Measurements from ENCODE around the gene PROK1. TPM values are rescaled to one million over a fixed set of nuclear protein-coding genes. Genes with fewer than 3 reads are reported as not detected.

Gene PROK1
- polyA plus RNA-seq, 3 donors = not detected

- Histone ChIP-seq H3K27ac (ENCODE audit: low read depth in 1 of 2, low read length in 2 of 2) (no peak overlapping the region), H3K79me2 (ENCODE audit: insufficient read depth, low read length) (no peaks in the 10 kb centered on the region), H3K9me3 (replicated peaks in 1 of 2; ENCODE audit: control insufficient read depth in 1 of 2, insufficient read depth in 1 of 2, low read length in 2 of 2) (no peaks in the 10 kb centered on the region), H3K4me1 (ENCODE audit: control insufficient read depth in 1 of 2, insufficient read depth in 2 of 2, low read length in 2 of 2) (peaks cover 46 to 63% of the 10 kb centered on the region in 2 donors), H4K20me1 (ENCODE audit: insufficient read depth, low read length) (no peaks in the 10 kb centered on the region), H3K36me3 (replicated peaks in 1 of 2; ENCODE audit: control insufficient read depth in 1 of 2, insufficient read depth in 2 of 2, low read length in 2 of 2) (no peaks in the 10 kb centered on the region), H2AFZ (ENCODE audit: insufficient read depth, low read depth, low read length, poor library complexity, severe bottlenecking) (no peak overlapping the region), H3K27me3 (ENCODE audit: control insufficient read depth in 2 of 2, insufficient read depth in 2 of 2, low read length in 2 of 2) (no peaks in the 10 kb centered on the region), H3K9ac (ENCODE audit: insufficient read depth, low read length, poor library complexity, severe bottlenecking) (no peak overlapping the region), H3K4me2 (replicated peaks; ENCODE audit: extremely low read depth, low read length, poor library complexity, severe bottlenecking) (no peak overlapping the region), H3K4me3 (replicated peaks in 1 of 3; ENCODE audit: low read depth in 2 of 3, low read length in 3 of 3) (no peak overlapping the region)
- H3K4me1 Mint-ChIP-seq = peaks cover 52% of the 10 kb centered on the region
- no peaks in the 10 kb centered on the region for H3K36me3 Mint-ChIP-seq
- WGBS (ENCODE audit: insufficient coverage) = 75% methylated on average over 2 of the region's 4 CpGs
- intact Hi-C loops (cut with micrococcal nuclease) = no loop called here
- no peak overlapping the region for H3K4me3 Mint-ChIP-seq
- H3K27ac Mint-ChIP-seq = no peak overlapping the region
- H3K27me3 Mint-ChIP-seq (ENCODE audit: low read depth in 3 of 3) = no peaks in the 10 kb centered on the region
- TF ChIP-seq, protein P1, sequence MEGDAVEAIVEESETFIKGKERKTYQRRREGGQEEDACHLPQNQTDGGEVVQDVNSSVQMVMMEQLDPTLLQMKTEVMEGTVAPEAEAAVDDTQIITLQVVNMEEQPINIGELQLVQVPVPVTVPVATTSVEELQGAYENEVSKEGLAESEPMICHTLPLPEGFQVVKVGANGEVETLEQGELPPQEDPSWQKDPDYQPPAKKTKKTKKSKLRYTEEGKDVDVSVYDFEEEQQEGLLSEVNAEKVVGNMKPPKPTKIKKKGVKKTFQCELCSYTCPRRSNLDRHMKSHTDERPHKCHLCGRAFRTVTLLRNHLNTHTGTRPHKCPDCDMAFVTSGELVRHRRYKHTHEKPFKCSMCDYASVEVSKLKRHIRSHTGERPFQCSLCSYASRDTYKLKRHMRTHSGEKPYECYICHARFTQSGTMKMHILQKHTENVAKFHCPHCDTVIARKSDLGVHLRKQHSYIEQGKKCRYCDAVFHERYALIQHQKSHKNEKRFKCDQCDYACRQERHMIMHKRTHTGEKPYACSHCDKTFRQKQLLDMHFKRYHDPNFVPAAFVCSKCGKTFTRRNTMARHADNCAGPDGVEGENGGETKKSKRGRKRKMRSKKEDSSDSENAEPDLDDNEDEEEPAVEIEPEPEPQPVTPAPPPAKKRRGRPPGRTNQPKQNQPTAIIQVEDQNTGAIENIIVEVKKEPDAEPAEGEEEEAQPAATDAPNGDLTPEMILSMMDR (IDR thresholded peaks at IDR 0.05) = no peak
- H3K9me3 Mint-ChIP-seq = peaks cover 0 to 2% (median 0%) of the 10 kb centered on the region in 7 donors
- no peak for DNase-seq
Measured at GRCh38 chr1:110428946-110429345, 22.0 kb upstream of the PROK1 start.

- WGBS (ENCODE audit: insufficient coverage) = 48% methylated on average over 3 of the region's 6 CpGs
- H3K36me3 ChIP-seq (replicated peaks in 1 of 2; ENCODE audit: control insufficient read depth in 1 of 2, insufficient read depth in 2 of 2, low read length in 2 of 2) = no peaks in the 10 kb centered on the region
- H3K27me3 Mint-ChIP-seq (ENCODE audit: low read depth in 3 of 3) = peaks cover 0 to 1% (median 0%) of the 10 kb centered on the region in 3 donors
- peak overlapping the region; percentile 9 to 87 (median 70) for H3K27ac Mint-ChIP-seq
- no peaks in the 10 kb centered on the region for H3K36me3 Mint-ChIP-seq
- no peak overlapping the region for H3K9ac ChIP-seq (ENCODE audit: insufficient read depth, low read length, poor library complexity, severe bottlenecking)
- H3K4me3 ChIP-seq (replicated peaks in 1 of 3; ENCODE audit: low read depth in 2 of 3, low read length in 3 of 3) = peak overlapping the region in 1 of 3 experiments; percentile 41
- TF ChIP-seq, protein P1 (IDR thresholded peaks at IDR 0.05) = no peak
- intact Hi-C loops (cut with micrococcal nuclease) = no loop called here
- H3K4me2 ChIP-seq (replicated peaks; ENCODE audit: extremely low read depth, low read length, poor library complexity, severe bottlenecking) = peak overlapping the region; percentile 51
- no peak for DNase-seq
- peaks cover 51% of the 10 kb centered on the region for H3K4me1 Mint-ChIP-seq
- H3K9me3 ChIP-seq (replicated peaks in 1 of 2; ENCODE audit: control insufficient read depth in 1 of 2, insufficient read depth in 1 of 2, low read length in 2 of 2) = no peaks in the 10 kb centered on the region
- peak overlapping the region; percentile 74 for H2AFZ ChIP-seq (ENCODE audit: insufficient read depth, low read depth, low read length, poor library complexity, severe bottlenecking)
- H3K27me3 ChIP-seq (ENCODE audit: control insufficient read depth in 2 of 2, insufficient read depth in 2 of 2, low read length in 2 of 2) = no peaks in the 10 kb centered on the region
- H3K79me2 ChIP-seq (ENCODE audit: insufficient read depth, low read length) = no peaks in the 10 kb centered on the region
- peak overlapping the region; percentile 25 to 65 for H3K4me3 Mint-ChIP-seq
- no peaks in the 10 kb centered on the region for H4K20me1 ChIP-seq (ENCODE audit: insufficient read depth, low read length)
- peaks cover 50 to 58% of the 10 kb centered on the region in 2 donors for H3K4me1 ChIP-seq (ENCODE audit: control insufficient read depth in 1 of 2, insufficient read depth in 2 of 2, low read length in 2 of 2)
- H3K27ac ChIP-seq (ENCODE audit: low read depth in 1 of 2, low read length in 2 of 2) = peak overlapping the region; percentile 56 to 58
- peaks cover 0 to 2% (median 0%) of the 10 kb centered on the region in 7 donors for H3K9me3 Mint-ChIP-seq
Measured at GRCh38 chr1:110430366-110430765, 20.6 kb upstream of the PROK1 start.
